Gastrocnemius medialis (tissue), 4 donors: ENCODE data around the gene GGA1. TPM values are rescaled to one million over a fixed set of nuclear protein-coding genes. Genes with fewer than 3 reads are reported as not detected.
A peak's percentile ranks its signal among the peaks of the same experiment; 100 is the strongest.

Experiments
- ATAC-seq, 2 donors: fragments of 150-250 bp; one replicate each; pipeline ENCODE4 v1.9.1; 2016
- DNase-seq, 2 donors: peaks; one replicate each; pipeline ENCODE4 v3.0.0-alpha.2; 2019
- H3K27ac ChIP-seq, 4 donors: fragments of 200-600 bp; sonication (generic); 1 replicate in 1 of 4; 2 replicates in 3 of 4; pipeline ENCODE4 v1.5.1; 2016 to 2018; ENCODE audit warnings: mild to moderate bottlenecking in 2 of 4, moderate library complexity in 1 of 4
- H3K27me3 ChIP-seq, 3 donors: fragments of 200-600 bp; sonication (generic) in 2 of 3; 1 replicate in 1 of 3; 2 replicates in 2 of 3; pipeline versions ENCODE4 v1.5.1 to v1.6.0; 2016 to 2019; ENCODE audit warnings: mild to moderate bottlenecking in 1 of 3, moderate library complexity in 1 of 3
- H3K36me3 ChIP-seq, 2 donors: fragments of 200-600 bp; sonication (generic) in 1 of 2; one replicate each; pipeline ENCODE4 v1.5.1; 2017 to 2018
- H3K4me1 ChIP-seq, 2 donors: fragments of 200-600 bp; sonication (generic) in 1 of 2; one replicate each; pipeline ENCODE4 v1.5.1; 2016 to 2017; ENCODE audit warnings: mild to moderate bottlenecking in 2 of 2
- H3K4me3 ChIP-seq, 4 donors: fragments of 200-600 bp; sonication (generic) in 3 of 4; 1 replicate in 1 of 4; 2 replicates in 3 of 4; pipeline ENCODE4 v1.5.1; 2016 to 2019; ENCODE audit warnings: mild to moderate bottlenecking in 2 of 4
- H3K9me3 ChIP-seq, 3 donors: fragments of 200-600 bp; sonication (generic) in 2 of 3; 1 replicate in 1 of 3; 2 replicates in 2 of 3; pipeline ENCODE4 v1.5.1; 2016 to 2019
- POLR2A ChIP-seq, 2 donors: fragments of 450-650 bp; IDR thresholded peaks; one replicate each; pipeline ENCODE4 v1.6.1; 2017; ENCODE audit warnings: antibody characterized with exemption in 2 of 2, mild to moderate bottlenecking in 2 of 2, moderate library complexity in 2 of 2
- in situ Hi-C, 4 donors: fragments of 200-750 bp; cut with MboI; loops; one replicate each; pipeline versions ENCODE4 v1.15.0 to v1.8.0; 2017; ENCODE audit warnings: low sequenced_read_pairs in 4 of 4
- intact Hi-C: fragments of 100-400 bp; cut with DNase I; formaldehyde crosslinking; loops from one replicate; pipeline ENCODE4 v1.15.1; 2023; ENCODE audit warnings: low total_unique reads
- total RNA-seq, 4 donors: library from RNA; depleted of rRNA; stranded (reverse); fragments of >200 nt; gene quantifications; one replicate each; pipeline versions ENCODE4 v1.1.0 to v1.2.3, GENCODE V29; 2016
- TF ChIP-seq, protein P1 (sequence below), 5 experiments: fragments of 450-650 bp in 3 of 5; fragments of 200-600 bp in 2 of 5; sonication (generic) in 2 of 5; IDR thresholded peaks in 4 of 5; conservative IDR thresholded peaks in 1 of 5; 1 replicate in 4 of 5; 2 replicates in 1 of 5; pipeline ENCODE4 v1.5.1; 2016 to 2019; ENCODE audit warnings: antibody characterized with exemption in 5 of 5, mild to moderate bottlenecking in 3 of 5, moderate library complexity in 3 of 5

Gene GGA1
- total RNA-seq, 4 donors from 2014 or later: 39.0 to 48.8 (median 45.0) TPM

DNA sequence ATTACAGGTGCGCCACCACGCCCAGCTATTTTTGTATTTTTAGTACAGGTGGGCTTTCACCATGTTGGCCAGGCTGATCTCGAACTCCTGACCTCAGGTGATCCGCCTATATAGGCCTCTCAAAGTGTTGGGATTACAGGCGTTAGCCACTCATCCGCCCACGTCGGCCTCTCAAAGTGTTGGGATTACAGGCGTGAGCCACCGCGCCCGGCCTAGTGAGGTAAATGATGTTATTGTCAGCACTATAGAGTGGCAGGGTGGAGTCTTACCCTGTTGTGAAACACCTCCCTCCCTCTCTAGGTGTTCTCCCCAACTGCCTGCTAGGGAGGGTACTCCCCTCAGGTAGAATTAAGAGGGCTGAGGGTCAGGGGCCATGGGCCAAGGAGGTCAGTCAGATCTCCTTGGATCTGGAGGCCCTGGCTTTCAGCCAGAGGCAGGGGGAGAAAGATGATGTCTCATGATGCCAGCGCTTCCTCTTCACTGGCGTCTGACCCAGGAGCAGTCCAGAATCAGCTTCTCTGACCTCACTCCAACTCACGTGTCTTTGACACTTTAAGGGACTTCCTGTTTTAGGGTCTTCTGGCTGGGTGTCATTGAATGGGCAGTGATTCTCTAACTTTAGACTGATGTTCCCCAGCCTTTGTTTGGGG lies 2.0 kb downstream of the GGA1 start:
- ATAC-seq: no peak
- H3K27me3 ChIP-seq: no peaks in the 10 kb centered on the region
- peaks cover 28 to 34% of the 10 kb centered on the region in 2 donors for H3K4me1 ChIP-seq
- intact Hi-C loops: no loop called here
- in situ Hi-C loops: no loop called here
- peak overlapping the region in 2 of 4 donors; percentile 93 to 98 for H3K4me3 ChIP-seq
- TF ChIP-seq POLR2A (IDR thresholded peaks at IDR 0.05): no peak
- TF ChIP-seq, protein P1, sequence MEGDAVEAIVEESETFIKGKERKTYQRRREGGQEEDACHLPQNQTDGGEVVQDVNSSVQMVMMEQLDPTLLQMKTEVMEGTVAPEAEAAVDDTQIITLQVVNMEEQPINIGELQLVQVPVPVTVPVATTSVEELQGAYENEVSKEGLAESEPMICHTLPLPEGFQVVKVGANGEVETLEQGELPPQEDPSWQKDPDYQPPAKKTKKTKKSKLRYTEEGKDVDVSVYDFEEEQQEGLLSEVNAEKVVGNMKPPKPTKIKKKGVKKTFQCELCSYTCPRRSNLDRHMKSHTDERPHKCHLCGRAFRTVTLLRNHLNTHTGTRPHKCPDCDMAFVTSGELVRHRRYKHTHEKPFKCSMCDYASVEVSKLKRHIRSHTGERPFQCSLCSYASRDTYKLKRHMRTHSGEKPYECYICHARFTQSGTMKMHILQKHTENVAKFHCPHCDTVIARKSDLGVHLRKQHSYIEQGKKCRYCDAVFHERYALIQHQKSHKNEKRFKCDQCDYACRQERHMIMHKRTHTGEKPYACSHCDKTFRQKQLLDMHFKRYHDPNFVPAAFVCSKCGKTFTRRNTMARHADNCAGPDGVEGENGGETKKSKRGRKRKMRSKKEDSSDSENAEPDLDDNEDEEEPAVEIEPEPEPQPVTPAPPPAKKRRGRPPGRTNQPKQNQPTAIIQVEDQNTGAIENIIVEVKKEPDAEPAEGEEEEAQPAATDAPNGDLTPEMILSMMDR (IDR thresholded peaks at IDR 0.05 in 4 of 5, conservative IDR thresholded peaks at IDR 0.05 in 1 of 5): no peak
- DNase-seq: no peak
- peaks cover 0 to 13% of the 10 kb centered on the region in 2 donors for H3K36me3 ChIP-seq
- H3K9me3 ChIP-seq: no peaks in the 10 kb centered on the region
- H3K27ac ChIP-seq: no peak overlapping the region

DNA sequence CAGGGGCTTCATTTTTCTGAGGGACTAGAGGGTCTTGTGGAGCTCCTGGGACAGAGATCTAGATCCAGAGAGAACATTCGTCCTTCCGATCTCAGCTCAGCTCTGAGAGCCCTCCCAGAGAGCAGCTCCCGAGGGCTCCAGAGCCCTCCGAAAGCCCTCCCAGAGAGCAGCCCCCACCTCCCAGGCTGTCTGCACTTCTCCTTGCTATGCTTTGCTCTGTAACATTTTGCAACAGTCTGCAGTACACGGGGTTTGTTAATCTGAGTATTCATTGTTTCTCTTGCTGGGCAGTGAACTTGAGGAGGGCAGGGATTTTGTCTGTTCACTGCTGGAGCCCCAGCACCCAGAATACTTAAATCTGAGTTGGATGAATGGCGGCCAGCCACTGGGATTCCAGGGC lies 2.6 kb downstream of the GGA1 start:
- Histone ChIP-seq H3K36me3 (peaks cover 0 to 19% of the 10 kb centered on the region in 2 donors), H3K27ac (no peak overlapping the region), H3K9me3 (no peaks in the 10 kb centered on the region), H3K4me3 (no peak overlapping the region), H3K27me3 (no peaks in the 10 kb centered on the region), H3K4me1 (peaks cover 28 to 34% of the 10 kb centered on the region in 2 donors)
- no peak for TF ChIP-seq POLR2A (IDR thresholded peaks at IDR 0.05)
- TF ChIP-seq, protein P1 (IDR thresholded peaks at IDR 0.05 in 4 of 5, conservative IDR thresholded peaks at IDR 0.05 in 1 of 5): no peak
- intact Hi-C loops: no loop called here
- in situ Hi-C loops: no loop called here
- no peak for ATAC-seq
- DNase-seq: no peak

DNA sequence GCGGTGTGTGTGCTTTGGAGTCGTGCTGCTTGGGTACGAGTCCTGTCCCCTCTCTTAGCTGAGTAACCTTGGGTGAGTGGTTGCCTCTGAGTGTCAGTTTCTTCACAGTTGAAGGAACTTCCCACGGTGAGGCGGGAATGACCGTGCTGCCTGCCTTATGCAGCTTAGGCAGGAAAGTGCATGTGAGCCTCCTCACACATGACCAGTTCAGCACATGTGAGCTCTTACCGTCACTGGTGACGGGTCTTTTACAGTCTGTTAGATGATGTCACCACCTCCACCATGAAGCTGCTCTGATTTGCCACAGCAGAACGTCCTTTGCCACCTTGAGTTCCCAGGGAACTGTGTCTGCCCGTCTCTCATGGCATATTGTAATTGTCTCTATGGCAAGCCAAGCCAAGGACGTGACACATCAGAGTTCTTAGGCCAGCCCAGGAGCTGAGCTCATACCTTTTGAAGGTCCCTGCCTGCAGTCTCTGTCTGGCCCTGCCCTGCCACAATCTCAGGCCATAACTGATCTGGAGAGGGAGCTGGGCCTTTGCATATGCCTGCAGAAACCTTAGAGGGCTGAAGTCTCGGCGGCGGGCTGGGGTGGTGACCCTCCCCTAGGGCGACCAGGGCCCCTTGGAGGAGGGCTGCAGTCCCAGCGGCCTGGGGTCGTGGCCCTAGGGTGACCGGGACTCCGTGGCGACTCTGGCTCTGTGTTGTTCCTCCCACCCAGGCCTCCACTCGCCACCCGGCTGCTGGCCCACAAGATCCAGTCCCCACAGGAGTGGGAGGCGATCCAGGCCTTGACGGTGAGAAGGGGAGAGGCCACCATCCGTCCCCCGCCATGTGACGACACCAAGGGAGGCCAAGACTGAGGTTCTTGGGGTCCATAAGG lies 7.8 kb downstream of the GGA1 start:
- peaks cover under 1 to 5% of the 10 kb centered on the region in 2 donors for H3K4me1 ChIP-seq
- no peak overlapping the region for H3K4me3 ChIP-seq
- ATAC-seq (no peak), DNase-seq (no peak)
- in situ Hi-C loops (no loop called here), intact Hi-C loops (no loop called here)
- H3K36me3 ChIP-seq: peaks cover 0 to 69% of the 10 kb centered on the region in 2 donors
- H3K27ac ChIP-seq: no peak overlapping the region
- H3K27me3 ChIP-seq: no peaks in the 10 kb centered on the region
- no peaks in the 10 kb centered on the region for H3K9me3 ChIP-seq
- TF ChIP-seq POLR2A (IDR thresholded peaks at IDR 0.05): no peak
- TF ChIP-seq, protein P1 (IDR thresholded peaks at IDR 0.05 in 4 of 5, conservative IDR thresholded peaks at IDR 0.05 in 1 of 5): no peak

DNA sequence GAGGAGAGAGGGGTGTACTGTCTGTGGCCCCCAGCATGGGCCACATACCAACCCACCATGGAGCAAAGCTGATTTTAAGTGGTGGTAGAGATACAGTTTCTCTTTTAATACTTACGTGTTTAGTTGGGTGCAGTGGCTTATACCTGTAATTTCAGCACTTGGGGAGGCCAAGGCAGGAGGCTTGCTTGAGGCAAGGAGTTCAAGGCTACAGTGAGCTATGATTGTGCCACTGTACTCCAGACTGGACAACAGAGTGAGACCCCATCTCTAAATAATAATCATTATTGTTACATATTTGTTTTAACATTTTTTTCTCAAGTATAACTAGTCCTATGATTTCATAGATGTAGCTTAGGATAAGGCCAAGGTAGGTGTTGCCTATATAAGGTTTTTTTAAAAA lies 8.8 kb downstream of the GGA1 start:
- in situ Hi-C loops (no loop called here), intact Hi-C loops (no loop called here)
- Histone ChIP-seq H3K27me3 (no peaks in the 10 kb centered on the region), H3K27ac (no peak overlapping the region), H3K36me3 (peaks cover 0 to 72% of the 10 kb centered on the region in 2 donors), H3K9me3 (no peaks in the 10 kb centered on the region), H3K4me1 (no peaks in the 10 kb centered on the region), H3K4me3 (no peak overlapping the region)
- TF ChIP-seq POLR2A (IDR thresholded peaks at IDR 0.05): no peak
- TF ChIP-seq, protein P1 (IDR thresholded peaks at IDR 0.05 in 4 of 5, conservative IDR thresholded peaks at IDR 0.05 in 1 of 5): no peak
- no peak for DNase-seq
- ATAC-seq: no peak
